Kidney tubule cell (primary cell): Measurements from ENCODE around the gene ARNT2.
"Not testable (repeated sequence)": the region's sequence is repeated elsewhere in the genome, so short reads cannot be mapped to it uniquely, and the experiment has no call there.

ENCODE experiments used
- DNase-seq: peaks from one replicate; pipeline ENCODE4 v3.0.0-alpha.2; 2018; ENCODE audit warnings: low spot score

Gene ARNT2

DNA sequence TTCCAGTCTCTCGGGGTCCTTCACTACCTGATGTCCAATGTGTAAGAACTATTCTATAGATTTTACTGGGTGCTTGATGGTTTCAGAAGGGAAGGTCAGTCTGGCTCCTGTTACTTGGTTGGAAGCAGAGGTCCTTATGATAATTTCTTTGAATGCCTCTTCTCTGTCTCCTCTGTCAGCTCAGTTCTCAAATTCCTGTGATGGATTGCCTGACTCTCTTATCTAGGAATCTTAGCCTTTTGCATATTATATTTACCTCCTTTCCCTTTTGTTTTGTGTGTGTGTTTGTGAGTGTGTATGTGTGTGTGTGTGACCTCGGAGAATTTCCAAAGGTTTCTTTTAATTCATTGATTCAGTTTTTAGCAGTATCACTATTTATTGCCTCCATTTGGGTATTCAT, 88.2 kb downstream of the ARNT2 start:
- DNase-seq = no peak

DNA sequence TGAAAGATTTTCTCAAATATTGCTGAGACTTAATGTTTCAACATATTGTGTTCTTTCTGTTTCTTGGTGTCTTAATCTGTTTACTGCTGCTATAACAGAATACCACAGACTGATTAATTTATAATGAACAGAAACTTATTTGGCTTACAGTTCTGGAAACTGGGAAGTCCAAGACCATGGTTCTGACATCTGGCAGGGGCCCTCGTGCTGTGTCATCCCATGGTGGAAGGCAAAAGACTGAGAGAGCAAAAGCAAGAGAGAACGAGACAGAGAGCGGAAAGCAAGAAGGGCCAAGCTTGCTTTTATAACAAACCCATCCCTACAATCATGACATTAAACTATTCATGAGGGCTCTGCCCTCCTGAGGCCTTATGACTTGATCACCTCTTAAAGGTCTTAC, 88.7 kb downstream of the ARNT2 start:
- DNase-seq = no peak

DNA sequence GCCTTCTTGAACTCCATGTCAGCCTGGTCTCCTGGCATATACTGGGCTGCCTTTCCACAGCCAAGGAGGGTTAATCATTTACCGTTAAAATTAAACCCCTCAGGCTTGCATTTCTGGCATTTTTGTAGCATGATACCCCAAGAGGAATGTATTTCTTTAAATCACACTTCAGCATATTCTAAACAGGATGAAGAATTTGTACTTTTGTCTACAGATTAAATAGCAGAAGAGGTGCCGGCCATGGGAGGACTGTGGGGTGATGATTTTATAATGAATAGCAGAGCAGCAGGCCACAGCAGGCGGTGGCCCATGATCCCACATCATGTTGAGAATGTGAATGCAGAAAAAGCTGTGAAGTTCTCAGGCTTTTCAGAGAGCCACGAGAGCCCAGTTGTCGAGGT, 90.2 kb downstream of the ARNT2 start:
- DNase-seq = peak; percentile 91

DNA sequence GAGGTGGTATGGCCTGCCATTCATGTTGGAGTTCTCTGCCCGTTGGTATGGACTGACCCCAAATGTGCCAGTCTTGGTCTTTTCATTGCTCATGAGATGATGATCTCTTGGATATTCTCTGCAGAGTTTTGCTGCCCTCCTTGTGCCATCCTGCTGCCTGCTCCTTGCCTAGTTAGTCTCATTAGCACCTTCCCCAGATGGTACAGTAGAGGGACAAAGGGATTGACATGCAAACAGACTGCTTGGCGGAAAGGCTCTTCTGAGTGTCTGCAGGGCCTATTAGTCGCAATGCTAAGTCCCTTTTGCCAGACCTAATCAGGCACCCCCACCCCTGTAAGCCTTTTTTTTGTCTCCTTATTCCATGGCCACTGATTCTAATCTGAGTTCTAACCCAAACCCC, 90.6 kb downstream of the ARNT2 start:
- no peak for DNase-seq

DNA sequence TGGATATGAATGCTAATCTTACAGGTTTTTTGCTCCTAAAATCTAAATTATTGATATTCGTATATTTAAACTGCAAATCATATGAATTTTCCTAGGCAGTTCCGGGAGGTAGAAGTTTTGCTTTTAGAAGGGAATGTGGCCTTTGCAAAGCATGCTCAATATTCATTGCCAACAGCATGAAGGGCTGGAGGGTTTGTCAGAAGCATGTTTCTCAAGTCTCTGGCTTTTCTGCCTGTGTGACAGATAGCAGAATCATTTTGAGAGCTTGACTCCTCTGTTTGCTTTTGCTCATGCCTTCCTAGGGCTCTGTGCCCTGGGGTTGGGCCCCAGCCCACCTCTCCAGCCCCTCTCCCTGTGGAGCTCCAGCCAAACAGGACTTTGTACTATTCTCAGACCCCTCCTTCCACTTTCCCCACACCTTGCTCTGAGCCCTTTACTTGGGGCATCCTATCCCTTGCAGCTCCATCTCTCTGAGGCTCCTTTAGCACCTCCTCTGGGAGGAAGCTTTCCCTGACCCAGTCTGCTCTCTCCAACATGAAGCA, 91.3 kb downstream of the ARNT2 start:
- DNase-seq = no peak

- no peak for DNase-seq
These were observed 91.9 kb downstream of the ARNT2 start for GRCh38 chr15:80496096-80496495.

DNA sequence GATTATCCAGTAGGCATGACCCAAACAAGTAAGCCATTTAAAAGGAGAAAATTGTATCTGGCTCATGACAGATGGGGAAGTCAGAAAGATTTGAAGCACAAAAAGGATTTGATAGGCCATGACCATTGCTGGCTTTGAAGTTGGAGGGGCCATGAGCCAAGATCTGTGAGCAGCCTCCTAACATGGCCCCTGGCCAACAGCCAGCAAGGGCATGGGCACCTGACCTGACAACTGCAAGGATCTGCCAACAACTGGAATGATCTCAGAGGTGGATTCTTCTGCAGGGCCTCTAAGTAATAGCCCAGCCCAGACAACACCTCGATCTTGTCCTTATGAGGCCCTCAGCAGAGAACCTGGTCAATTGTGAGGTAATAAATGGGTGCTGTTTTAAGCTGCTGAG, 93.0 kb downstream of the ARNT2 start:
- DNase-seq = no peak

- DNase-seq = no peak
These were observed 94.5 kb downstream of the ARNT2 start for GRCh38 chr15:80498652-80499051.

GRCh38 chr15:80500021-80500420, 95.8 kb downstream of the ARNT2 start:
- no peak for DNase-seq

DNA sequence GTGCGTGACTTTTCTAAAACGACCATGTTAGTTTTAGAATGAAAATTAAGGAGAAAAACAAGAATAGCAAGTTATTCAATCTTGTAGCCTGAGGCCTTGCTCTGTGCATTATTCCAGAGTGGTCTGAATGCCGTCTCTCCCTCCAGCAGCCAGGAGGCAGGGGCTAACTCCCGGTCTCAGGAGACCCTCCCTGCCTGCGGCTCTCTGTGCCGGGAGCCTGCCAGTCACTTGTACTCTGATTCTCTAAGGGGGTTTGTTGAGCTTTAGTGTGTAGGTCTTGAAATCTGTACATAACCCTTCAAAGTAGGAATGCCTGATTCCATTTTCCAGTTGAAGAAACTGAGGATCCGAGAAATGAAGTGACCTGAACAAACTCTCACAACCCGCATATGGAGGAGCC, 97.3 kb downstream of the ARNT2 start:
- no peak for DNase-seq

DNA sequence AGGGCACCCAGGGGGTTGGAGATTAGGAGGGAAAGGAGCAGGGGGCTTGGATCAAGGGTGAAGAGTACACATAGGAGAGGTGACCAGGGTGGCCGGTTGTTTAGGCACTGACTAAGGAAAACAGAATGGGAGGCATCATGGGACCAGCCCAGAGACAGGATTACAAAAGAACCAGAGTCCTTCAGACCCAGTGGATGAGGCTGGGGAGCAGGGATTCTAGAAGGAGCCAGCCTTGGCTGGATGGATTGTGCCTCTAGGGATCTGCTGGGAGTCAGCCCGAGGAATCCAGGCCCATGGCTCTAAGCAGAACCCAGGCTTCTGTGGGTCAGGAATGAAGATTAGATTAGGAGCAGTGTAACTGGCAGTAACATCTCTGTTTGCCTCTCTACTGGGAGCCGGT, 98.6 kb downstream of the ARNT2 start:
- DNase-seq = no peak

DNA sequence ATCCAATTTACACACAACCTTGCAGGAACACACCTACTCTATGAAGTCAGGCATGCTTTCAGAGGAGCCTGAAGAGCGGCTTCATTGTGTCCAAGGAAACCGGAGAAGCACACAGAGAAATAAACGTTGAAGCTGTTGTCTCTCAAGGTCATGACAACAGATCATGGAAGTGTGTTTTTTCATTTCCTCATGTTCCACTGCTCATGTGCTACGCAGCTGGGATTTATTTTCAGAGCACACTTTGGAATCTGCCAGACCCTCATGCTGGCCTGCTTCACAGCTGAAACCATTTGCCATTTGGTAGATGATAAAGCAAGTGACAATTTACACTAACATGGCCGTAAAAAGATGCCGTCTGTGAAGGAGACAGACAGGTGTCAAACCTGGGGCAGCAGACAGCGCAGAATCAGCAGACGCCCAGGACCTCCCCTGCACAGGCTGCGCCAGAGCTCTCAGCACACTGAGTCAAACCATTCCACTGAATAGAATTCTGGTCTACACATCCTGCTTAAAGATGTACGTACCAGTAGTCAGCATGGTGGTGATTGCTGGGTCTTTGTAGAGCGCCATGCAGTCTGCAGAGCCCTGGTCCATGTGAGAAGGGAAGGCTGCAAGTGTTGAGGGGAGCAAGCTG, 99.3 kb downstream of the ARNT2 start:
- no peak for DNase-seq

GRCh38 chr15:80504931-80505330, 100.7 kb downstream of the ARNT2 start:
- no peak for DNase-seq

DNA sequence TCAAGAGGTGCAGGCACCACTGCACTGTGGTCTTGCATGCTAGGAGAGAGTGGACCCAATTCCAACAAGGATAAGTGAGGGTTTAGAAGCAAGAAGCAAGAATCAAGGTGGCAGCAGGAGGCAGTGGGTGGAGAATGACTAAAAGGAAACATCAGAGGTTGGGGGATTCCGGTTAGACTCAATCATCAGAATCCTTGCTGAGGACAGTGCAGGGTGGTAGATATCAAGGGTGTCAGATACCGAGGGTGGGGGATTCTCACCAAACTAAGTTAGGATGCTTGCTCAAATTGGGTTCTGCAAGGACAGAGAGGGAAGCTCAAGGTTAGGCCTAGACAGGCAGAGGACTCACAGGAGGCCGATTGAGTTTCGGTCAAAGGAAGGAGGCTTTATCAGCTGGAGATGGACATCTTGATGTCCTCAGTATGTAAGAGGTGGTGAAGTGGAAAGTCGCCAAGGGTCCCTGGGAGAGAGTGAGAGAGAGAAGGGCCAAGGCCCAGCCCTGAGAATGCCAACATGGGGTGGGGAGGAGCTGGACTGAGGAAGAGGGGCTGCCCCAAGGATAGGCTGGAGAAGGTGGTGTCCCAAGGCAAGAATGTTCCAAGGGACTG, 102.2 kb downstream of the ARNT2 start:
- no peak for DNase-seq

GRCh38 chr15:80507131-80507530, 102.9 kb downstream of the ARNT2 start:
- no peak for DNase-seq

DNA sequence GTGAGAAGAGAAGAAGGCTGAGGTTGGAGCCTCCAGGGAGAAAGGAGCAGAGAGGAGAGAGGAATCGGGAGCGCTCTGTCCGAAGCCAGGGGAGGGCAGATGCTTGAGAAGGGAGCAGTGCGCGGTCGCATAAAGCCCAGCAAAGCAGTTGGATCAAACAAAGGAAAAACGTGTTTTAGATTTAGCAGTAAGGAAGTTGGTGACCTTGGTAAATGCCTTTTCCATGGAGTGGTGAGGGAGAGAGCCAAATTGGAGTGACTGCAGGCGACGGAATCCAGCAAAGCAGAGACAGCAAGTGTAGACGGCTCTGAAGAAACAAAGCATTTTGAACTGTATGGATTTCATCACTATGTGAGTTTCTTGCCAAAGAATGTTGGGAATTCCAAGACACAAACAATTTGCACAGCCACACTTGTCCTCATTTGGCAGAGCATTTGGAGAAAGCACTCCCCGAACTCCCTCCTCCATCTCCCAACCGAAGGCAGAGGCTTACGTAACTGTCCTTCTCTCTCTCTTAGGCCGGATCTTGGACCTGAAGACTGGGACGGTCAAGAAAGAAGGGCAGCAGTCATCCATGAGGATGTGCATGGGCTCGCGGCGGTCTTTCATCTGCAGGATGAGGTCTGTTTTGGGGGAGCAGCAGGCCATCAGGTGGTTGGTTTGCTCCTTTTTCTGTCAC, 103.6 kb downstream of the ARNT2 start:
- no peak for DNase-seq

DNA sequence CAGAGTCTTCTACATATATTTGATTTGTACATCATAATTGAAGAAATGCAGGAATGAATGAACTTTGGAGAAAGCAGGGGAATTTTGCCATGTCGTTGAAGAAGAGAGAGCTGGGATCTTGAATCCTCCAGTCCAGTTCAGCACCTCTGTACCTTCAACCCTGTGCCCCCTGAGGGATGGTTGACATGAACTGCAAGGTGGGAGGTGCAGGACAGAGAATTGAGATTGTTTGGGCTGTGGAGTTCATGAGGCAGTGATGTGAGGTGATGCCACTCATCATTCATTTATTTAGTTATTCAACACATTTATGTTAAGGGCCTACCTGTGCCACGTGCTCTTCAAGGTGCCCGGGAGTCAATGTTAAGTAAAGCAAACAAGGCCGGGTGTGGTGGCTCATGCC, 104.6 kb downstream of the ARNT2 start:
- no peak for DNase-seq

- DNase-seq = no peak
These were observed 105.6 kb downstream of the ARNT2 start for GRCh38 chr15:80509800-80510199.

GRCh38 chr15:80510985-80511384, 106.8 kb downstream of the ARNT2 start:
- DNase-seq = not testable (repeated sequence)

- DNase-seq = peak; percentile 55
These were observed 108.8 kb downstream of the ARNT2 start for GRCh38 chr15:80512726-80513660.

DNA sequence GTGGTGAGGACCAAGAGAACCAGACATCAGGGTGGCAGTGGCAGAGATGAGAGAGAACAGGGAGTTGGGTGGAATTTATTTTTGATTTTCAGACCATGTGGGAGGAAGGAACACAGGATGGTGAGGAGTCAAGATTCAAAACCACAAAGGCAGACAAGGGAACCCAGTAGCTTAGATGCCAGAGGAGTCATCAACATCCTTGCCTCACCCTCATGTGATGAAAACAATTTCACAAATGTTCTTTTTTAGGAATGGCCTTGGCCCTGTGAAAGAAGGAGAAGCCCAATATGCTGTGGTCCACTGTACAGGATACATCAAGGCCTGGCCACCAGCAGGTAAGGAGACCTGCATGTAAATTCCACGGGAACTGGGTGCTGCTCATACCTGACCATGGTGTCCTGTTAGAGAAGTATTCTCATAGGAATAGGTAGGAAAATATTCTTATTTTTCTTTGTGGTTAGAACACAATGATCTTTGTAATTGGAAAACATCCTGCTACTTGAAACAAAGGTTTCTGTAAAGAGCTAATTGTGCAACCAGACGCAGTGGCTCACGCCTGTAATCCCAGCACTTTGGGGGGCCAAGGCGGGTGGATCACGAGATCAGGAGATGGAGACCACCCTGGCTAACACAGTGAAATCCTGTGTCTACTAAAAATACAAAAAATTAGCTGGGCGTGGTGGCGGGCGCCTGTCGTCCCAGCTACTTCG, 110.0 kb downstream of the ARNT2 start:
- DNase-seq = peak; percentile 13

GRCh38 chr15:80517290-80517689, 113.1 kb downstream of the ARNT2 start:
- DNase-seq = no peak
